CD14-positive monocyte (primary cell): ENCODE results near the gene ZNF19. TPM values are rescaled to one million over a fixed set of nuclear protein-coding genes. Genes with fewer than 3 reads are reported as not detected.
A peak's percentile ranks its signal among the peaks of the same experiment; 100 is the strongest.

Experiments used
- DNase-seq, 3 donors: peaks; one replicate each; pipeline ENCODE4 v3.0.0-alpha.2; 2011 to 2022
- H2AFZ ChIP-seq: 2 replicates; pipeline ENCODE4 v1.6.0; 2012; ENCODE audit warnings: mild to moderate bottlenecking, low read depth, low read length, inconsistent platforms; ENCODE audit not compliant: insufficient read depth, poor library complexity, severe bottlenecking
- H3K27ac ChIP-seq, 2 donors: 1 replicate in 1 of 2; 2 replicates in 1 of 2; pipeline ENCODE4 v1.5.1; 2012 to 2013; ENCODE audit warnings: low read length in 2 of 2, control low read depth in 1 of 2, inconsistent platforms in 1 of 2, low read depth in 1 of 2, mild to moderate bottlenecking in 1 of 2
- H3K27me3 ChIP-seq, 2 donors: one replicate each; pipeline versions ENCODE4 v1.6.0 to v1.6.1; 2011 to 2013; ENCODE audit warnings: low read length in 2 of 2; ENCODE audit not compliant: control insufficient read depth in 2 of 2, insufficient read depth in 2 of 2
- H3K36me3 ChIP-seq, 2 donors: replicated peaks in 1 of 2; 1 replicate in 1 of 2; 2 replicates in 1 of 2; pipeline versions ENCODE4 v1.5.1 to v1.6.1; 2012 to 2013; ENCODE audit warnings: low read length in 2 of 2, control low read depth in 1 of 2, inconsistent platforms in 1 of 2, mild to moderate bottlenecking in 1 of 2; ENCODE audit not compliant: insufficient read depth in 2 of 2, control insufficient read depth in 1 of 2
- H3K4me1 ChIP-seq, 2 donors: 1 replicate in 1 of 2; 2 replicates in 1 of 2; pipeline versions ENCODE4 v1.5.1 to v1.6.1; 2012 to 2013; ENCODE audit warnings: low read length in 2 of 2, control low read depth in 1 of 2, inconsistent platforms in 1 of 2, mild to moderate bottlenecking in 1 of 2, moderate library complexity in 1 of 2; ENCODE audit not compliant: insufficient read depth in 2 of 2, control insufficient read depth in 1 of 2
- H3K4me2 ChIP-seq: replicated peaks from 2 replicates; pipeline ENCODE3; 2012; ENCODE audit warnings: low read length, moderate library complexity, mild to moderate bottlenecking; ENCODE audit not compliant: poor library complexity, severe bottlenecking; ENCODE audit errors: extremely low read depth
- H3K4me3 ChIP-seq, 3 experiments: fragments of 200-600 bp in 1 of 3; sonication (generic) in 1 of 3; replicated peaks in 1 of 3; 1 replicate in 2 of 3; 2 replicates in 1 of 3; pipeline ENCODE4 v1.5.1; 2011 to 2013; ENCODE audit warnings: low read length in 3 of 3, mild to moderate bottlenecking in 3 of 3, control low read depth in 2 of 3, low read depth in 2 of 3, inconsistent platforms in 1 of 3, moderate library complexity in 1 of 3
- H3K79me2 ChIP-seq: 2 replicates; pipeline ENCODE4 v1.6.0; 2012; ENCODE audit warnings: mild to moderate bottlenecking, control low read depth, inconsistent platforms, low read length, moderate library complexity; ENCODE audit not compliant: insufficient read depth
- H3K9ac ChIP-seq: 2 replicates; pipeline ENCODE4 v1.6.0; 2017; ENCODE audit warnings: low read length, mild to moderate bottlenecking; ENCODE audit not compliant: insufficient read depth, poor library complexity, severe bottlenecking
- H3K9me3 ChIP-seq, 2 donors: replicated peaks in 1 of 2; 1 replicate in 1 of 2; 2 replicates in 1 of 2; pipeline versions ENCODE4 v1.5.1 to v1.6.1; 2012 to 2013; ENCODE audit warnings: low read length in 2 of 2, control low read depth in 1 of 2; ENCODE audit not compliant: control insufficient read depth in 1 of 2, insufficient read depth in 1 of 2
- H4K20me1 ChIP-seq: 2 replicates; pipeline ENCODE4 v1.6.0; 2012; ENCODE audit warnings: mild to moderate bottlenecking, low read length, control low read depth, moderate library complexity; ENCODE audit not compliant: insufficient read depth
- H3K27ac Mint-ChIP-seq, 7 donors: one replicate each; pipeline ENCODE4 v1.8.0; 2020; ENCODE audit warnings: mild to moderate bottlenecking in 7 of 7, mixed read lengths in 7 of 7, moderate library complexity in 6 of 7, inconsistent platforms in 2 of 7
- H3K27me3 Mint-ChIP-seq, 3 donors: one replicate each; pipeline ENCODE4 v1.8.0; 2021 to 2022; ENCODE audit warnings: low read depth in 3 of 3, mild to moderate bottlenecking in 3 of 3, mixed read lengths in 3 of 3, moderate library complexity in 3 of 3, inconsistent platforms in 1 of 3
- H3K36me3 Mint-ChIP-seq, 2 donors: one replicate each; pipeline ENCODE4 v1.8.0; 2020; ENCODE audit warnings: mixed read lengths in 2 of 2, inconsistent platforms in 1 of 2, mild to moderate bottlenecking in 1 of 2
- H3K4me1 Mint-ChIP-seq: one replicate; pipeline ENCODE4 v1.8.0; 2020; ENCODE audit warnings: mild to moderate bottlenecking, mixed read lengths
- H3K4me3 Mint-ChIP-seq, 2 donors: one replicate each; pipeline ENCODE4 v1.8.0; 2020; ENCODE audit warnings: mild to moderate bottlenecking in 2 of 2, mixed read lengths in 2 of 2, moderate library complexity in 1 of 2
- H3K9me3 Mint-ChIP-seq, 7 donors: one replicate each; pipeline ENCODE4 v1.8.0; 2020 to 2022; ENCODE audit warnings: mixed read lengths in 7 of 7, mild to moderate bottlenecking in 6 of 7, moderate library complexity in 6 of 7, inconsistent platforms in 2 of 7
- CTCF ChIP-seq: fragments of 200-600 bp; IDR thresholded peaks from one replicate; pipeline ENCODE4 v1.8.0; 2022; ENCODE audit warnings: antibody characterized with exemption, mild to moderate bottlenecking
- WGBS: methylation state at CpG from one replicate; pipeline ENCODE4 v1.1.5; 2013; ENCODE audit warnings: missing lambda C conversion rate; ENCODE audit not compliant: insufficient coverage; 5-methylcytosine and 5-hydroxymethylcytosine counted together
- intact Hi-C, 2 donors: fragments of 100-400 bp; cut with micrococcal nuclease; formaldehyde crosslinking; loops; one replicate each; pipeline versions ENCODE4 v1.15.0 to v1.15.1; 2023
- polyA plus RNA-seq, 3 donors: library from polyadenylated mRNA; depleted of rRNA in 1 of 3; unstranded in 2 of 3; stranded (reverse) in 1 of 3; fragments of 300-500 nt in 2 of 3; fragments of >200 nt in 1 of 3; fragmentation: Illumina TruSeq in 2 of 3; gene quantifications; 1 replicate in 2 of 3; 2 replicates in 1 of 3; pipeline ENCODE4 v1.2.3, GENCODE V29; 2012 to 2021

Gene ZNF19
- polyA plus RNA-seq, 3 donors = 0.41 to 0.80 TPM; not detected in 1

DNA sequence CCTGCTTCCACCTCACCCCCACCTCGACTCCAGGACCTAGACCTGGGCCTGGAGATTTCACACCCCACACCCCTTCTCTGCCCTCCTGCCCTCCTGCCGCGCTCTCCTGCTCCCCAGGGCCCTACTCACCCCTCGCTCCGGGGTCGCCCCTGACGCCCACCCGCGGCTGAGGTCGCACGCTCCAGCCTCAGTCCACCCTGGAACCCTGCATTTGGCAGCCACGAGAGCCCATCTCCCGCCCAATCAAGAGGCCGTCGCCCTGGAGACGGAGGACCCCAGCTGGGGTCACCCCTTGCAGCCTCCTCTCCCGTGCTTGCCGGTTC, 63.4 kb downstream of the ZNF19 start:
- peaks cover 17 to 27% of the 10 kb centered on the region in 2 donors for H3K27me3 ChIP-seq

DNA sequence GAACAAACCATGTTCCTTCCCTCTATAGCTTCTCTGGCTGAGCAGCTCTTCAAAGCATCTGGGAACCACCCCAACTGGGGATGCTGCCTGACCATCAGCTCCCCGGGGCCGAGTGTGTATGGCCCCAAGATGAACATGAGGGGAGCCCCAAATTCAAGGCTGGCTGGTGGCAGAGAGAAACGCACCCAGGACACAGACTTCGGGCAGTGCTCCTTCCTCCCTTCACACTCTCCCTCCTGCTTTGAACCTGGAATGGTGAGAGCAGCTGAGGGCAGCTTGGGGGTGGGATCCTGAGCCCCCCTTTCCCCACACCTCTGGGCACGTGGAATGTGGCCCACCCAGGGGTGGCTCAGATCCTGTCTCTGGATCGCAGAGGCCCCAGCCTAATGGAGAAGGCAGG, 64.5 kb downstream of the ZNF19 start:
- H3K36me3 Mint-ChIP-seq = no peaks in the 10 kb centered on the region
- Histone ChIP-seq H3K36me3 (no peaks in the 10 kb centered on the region), H3K4me3 (no peak overlapping the region), H3K9ac (no peak overlapping the region), H3K4me2 (no peak overlapping the region), H2AFZ (no peak overlapping the region), H3K79me2 (no peaks in the 10 kb centered on the region), H3K9me3 (no peaks in the 10 kb centered on the region), H4K20me1 (no peaks in the 10 kb centered on the region), H3K27ac (no peak overlapping the region), H3K27me3 (peaks cover 17 to 27% of the 10 kb centered on the region in 2 donors), H3K4me1 (no peaks in the 10 kb centered on the region)
- DNase-seq = no peak
- no peaks in the 10 kb centered on the region for H3K4me1 Mint-ChIP-seq
- WGBS = 65% methylated on average over 3 of the region's 6 CpGs
- H3K9me3 Mint-ChIP-seq = peaks cover 0 to 14% (median 10%) of the 10 kb centered on the region in 7 donors
- no peak for TF ChIP-seq CTCF
- peaks cover 34 to 42% (median 39%) of the 10 kb centered on the region in 3 donors for H3K27me3 Mint-ChIP-seq
- H3K4me3 Mint-ChIP-seq = peak overlapping the region in 1 of 2 donors; percentile 36
- H3K27ac Mint-ChIP-seq = no peak overlapping the region
- intact Hi-C loops = no loop called here

More for the DNA sequence above, 63.4 kb downstream of the ZNF19 start:
- Histone ChIP-seq H3K9me3 (no peaks in the 10 kb centered on the region), H3K36me3 (no peaks in the 10 kb centered on the region), H3K9ac (no peak overlapping the region), H3K4me1 (no peaks in the 10 kb centered on the region), H3K27ac (no peak overlapping the region), H2AFZ (no peak overlapping the region), H3K79me2 (no peaks in the 10 kb centered on the region), H3K4me2 (no peak overlapping the region), H3K4me3 (no peak overlapping the region), H4K20me1 (no peaks in the 10 kb centered on the region)
- Mint-ChIP-seq H3K4me3 (peak overlapping the region in 1 of 2 donors; percentile 59), H3K9me3 (peaks cover 0 to 15% (median 10%) of the 10 kb centered on the region in 7 donors), H3K27me3 (peaks cover 35 to 42% (median 38%) of the 10 kb centered on the region in 3 donors), H3K36me3 (no peaks in the 10 kb centered on the region), H3K27ac (no peak overlapping the region), H3K4me1 (no peaks in the 10 kb centered on the region)
- TF ChIP-seq CTCF = no peak
- intact Hi-C loops = no loop called here
- WGBS = 21% methylated on average over 18 of the region's 18 CpGs
- DNase-seq = no peak
